22Rv1 (cell line): ENCODE measurements around the gene ZNF611.

Source experiments
- CTCF ChIP-seq: fragments of 450-650 bp; IDR thresholded peaks from 2 replicates; pipeline ENCODE4 v1.5.1; 2017; ENCODE audit warnings: mild to moderate bottlenecking
- ZFX ChIP-seq: fragments of 450-650 bp; IDR thresholded peaks from 2 replicates; pipeline ENCODE4 v1.6.1; 2017; ENCODE audit warnings: antibody characterized with exemption, borderline replicate concordance

- TF ChIP-seq CTCF (no peak), ZFX (no peak)
Measured at GRCh38 chr19:52742516-52742915, 7.7 kb upstream of the ZNF611 start.
